Measurements from ENCODE around the gene OOSP1. TPM values are rescaled to one million over a fixed set of nuclear protein-coding genes. Genes with fewer than 3 reads are reported as not detected.

Gene OOSP1
- total and polyA plus RNA-seq, 2 experiments from 2014 or later = not detected

DNA sequence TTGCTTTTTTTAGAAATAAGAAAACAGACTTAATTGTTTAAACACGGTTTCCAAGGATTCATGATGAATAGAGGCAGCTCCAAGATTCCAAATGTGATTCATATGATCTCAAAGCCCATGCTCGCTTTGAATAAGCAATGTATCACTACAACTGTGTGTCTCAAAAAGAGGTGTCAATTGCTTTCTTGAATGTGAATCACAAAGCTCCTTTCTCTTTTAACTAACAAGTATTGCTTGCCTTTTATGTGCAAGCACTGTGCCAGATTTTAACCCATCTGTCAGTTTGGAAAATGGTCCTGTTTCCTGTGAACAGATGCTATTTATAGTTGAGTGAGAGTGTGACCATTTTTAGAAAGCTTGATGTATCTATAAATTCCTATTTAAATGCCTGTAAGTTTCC, 6.5 kb downstream of the OOSP1 start:
- Histone ChIP-seq H3K79me2 (replicated peaks; ENCODE audit: insufficient read depth) (no peaks in the 10 kb centered on the region), H4K20me1 (replicated peaks; ENCODE audit: insufficient read depth) (no peaks in the 10 kb centered on the region), H3K4me1 (ENCODE audit: insufficient read depth) (no peaks in the 10 kb centered on the region), H3K9me2 (ENCODE audit: insufficient read depth) (no peaks in the 10 kb centered on the region; the same call in 1 of the 2 replicates), H3K4me2 (no peak overlapping the region), H3F3A (replicated peaks; ENCODE audit: low read depth) (no peaks in the 10 kb centered on the region), H3K27me3 (ENCODE audit: insufficient read depth) (no peaks in the 10 kb centered on the region), H3K36me3 (ENCODE audit: insufficient read depth) (no peaks in the 10 kb centered on the region), H3K27ac (ENCODE audit: low read depth) (no peak overlapping the region), H3K4me3 (no peak overlapping the region), H2AFZ (no peak overlapping the region)
- peaks cover 2% of the 10 kb centered on the region for H3K27me3 Mint-ChIP-seq (ENCODE audit: insufficient read depth, low read depth, poor library complexity)
- H3K36me3 Mint-ChIP-seq (ENCODE audit: low read depth) = no peaks in the 10 kb centered on the region; the same call in 2 of the 3 replicates
- peaks cover 7% of the 10 kb centered on the region; the same call in 1 of the 3 replicates for H3K4me1 Mint-ChIP-seq
- H3K27ac Mint-ChIP-seq = no peak overlapping the region
- DNase-seq (ENCODE audit: low spot score) (no peak), ATAC-seq (no peak)
- H3K9me3 Mint-ChIP-seq = no peaks in the 10 kb centered on the region; the same call in 2 of the 3 replicates
- TF ChIP-seq STAT1 (IDR thresholded peaks at IDR 0.05; ENCODE audit: unreplicated experiment) (no peak), NANOG (IDR thresholded peaks at IDR 0.05; ENCODE audit: borderline replicate concordance) (no peak), CREB1 (CRISPR knock-in tag; IDR thresholded peaks at IDR 0.05; ENCODE audit: low read depth) (no peak), EZH2 (IDR thresholded peaks at IDR 0.05; ENCODE audit: low read depth, unreplicated experiment) (no peak), ZNF114 (CRISPR knock-in tag; IDR thresholded peaks at IDR 0.05) (no peak), JUNB (IDR thresholded peaks at IDR 0.05; ENCODE audit: unreplicated experiment) (no peak)
- TF ChIP-seq, protein P1, sequence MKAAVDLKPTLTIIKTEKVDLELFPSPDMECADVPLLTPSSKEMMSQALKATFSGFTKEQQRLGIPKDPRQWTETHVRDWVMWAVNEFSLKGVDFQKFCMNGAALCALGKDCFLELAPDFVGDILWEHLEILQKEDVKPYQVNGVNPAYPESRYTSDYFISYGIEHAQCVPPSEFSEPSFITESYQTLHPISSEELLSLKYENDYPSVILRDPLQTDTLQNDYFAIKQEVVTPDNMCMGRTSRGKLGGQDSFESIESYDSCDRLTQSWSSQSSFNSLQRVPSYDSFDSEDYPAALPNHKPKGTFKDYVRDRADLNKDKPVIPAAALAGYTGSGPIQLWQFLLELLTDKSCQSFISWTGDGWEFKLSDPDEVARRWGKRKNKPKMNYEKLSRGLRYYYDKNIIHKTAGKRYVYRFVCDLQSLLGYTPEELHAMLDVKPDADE (IDR thresholded peaks at IDR 0.05) = no peak
- TF ChIP-seq, protein P2, sequence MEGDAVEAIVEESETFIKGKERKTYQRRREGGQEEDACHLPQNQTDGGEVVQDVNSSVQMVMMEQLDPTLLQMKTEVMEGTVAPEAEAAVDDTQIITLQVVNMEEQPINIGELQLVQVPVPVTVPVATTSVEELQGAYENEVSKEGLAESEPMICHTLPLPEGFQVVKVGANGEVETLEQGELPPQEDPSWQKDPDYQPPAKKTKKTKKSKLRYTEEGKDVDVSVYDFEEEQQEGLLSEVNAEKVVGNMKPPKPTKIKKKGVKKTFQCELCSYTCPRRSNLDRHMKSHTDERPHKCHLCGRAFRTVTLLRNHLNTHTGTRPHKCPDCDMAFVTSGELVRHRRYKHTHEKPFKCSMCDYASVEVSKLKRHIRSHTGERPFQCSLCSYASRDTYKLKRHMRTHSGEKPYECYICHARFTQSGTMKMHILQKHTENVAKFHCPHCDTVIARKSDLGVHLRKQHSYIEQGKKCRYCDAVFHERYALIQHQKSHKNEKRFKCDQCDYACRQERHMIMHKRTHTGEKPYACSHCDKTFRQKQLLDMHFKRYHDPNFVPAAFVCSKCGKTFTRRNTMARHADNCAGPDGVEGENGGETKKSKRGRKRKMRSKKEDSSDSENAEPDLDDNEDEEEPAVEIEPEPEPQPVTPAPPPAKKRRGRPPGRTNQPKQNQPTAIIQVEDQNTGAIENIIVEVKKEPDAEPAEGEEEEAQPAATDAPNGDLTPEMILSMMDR (conservative IDR thresholded peaks at IDR 0.05; ENCODE audit: low read depth in 2 of 2) = no peak
- H3K4me3 Mint-ChIP-seq = no peak overlapping the region

DNA sequence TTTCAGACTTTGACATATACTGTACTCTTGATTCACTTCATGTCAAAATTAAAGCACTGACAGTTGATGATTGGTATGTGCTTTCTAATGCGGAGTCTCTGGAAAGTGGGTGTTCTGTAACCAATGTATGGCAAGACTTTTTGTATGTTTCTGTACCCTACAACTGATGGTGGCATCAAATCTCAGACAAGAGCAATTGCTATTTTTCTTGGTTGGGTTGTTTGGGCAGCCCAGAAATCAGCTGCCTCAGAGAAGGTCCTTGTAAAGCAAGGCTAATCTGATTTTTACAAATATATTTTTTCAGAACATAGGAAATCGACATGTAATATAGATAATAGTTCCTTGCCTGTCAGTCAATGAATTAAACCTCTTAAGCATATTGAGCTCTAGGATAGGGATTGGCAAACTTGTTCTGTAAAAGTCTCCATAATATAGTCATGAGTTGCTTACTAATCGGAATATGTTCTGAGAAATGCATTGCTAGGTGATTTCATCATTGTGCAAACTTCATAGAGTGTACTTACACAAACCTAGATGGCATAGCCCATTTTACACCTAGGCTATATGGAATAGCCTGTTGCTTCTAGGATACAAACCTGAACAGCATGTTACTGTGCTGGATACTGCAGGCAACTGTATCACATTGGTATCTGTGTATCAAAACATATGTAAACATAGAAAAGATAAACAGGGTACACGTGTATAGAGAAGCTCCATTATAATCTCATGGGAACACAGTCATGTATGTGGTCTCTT, 15.4 kb downstream of the OOSP1 start:
- Histone ChIP-seq H2AFZ (no peak overlapping the region), H3K4me2 (no peak overlapping the region), H4K20me1 (replicated peaks; ENCODE audit: insufficient read depth) (no peaks in the 10 kb centered on the region), H3K79me2 (replicated peaks; ENCODE audit: insufficient read depth) (no peaks in the 10 kb centered on the region), H3K4me3 (no peak overlapping the region), H3K36me3 (ENCODE audit: insufficient read depth) (no peaks in the 10 kb centered on the region), H3F3A (replicated peaks; ENCODE audit: low read depth) (no peaks in the 10 kb centered on the region), H3K27me3 (ENCODE audit: insufficient read depth) (no peaks in the 10 kb centered on the region), H3K27ac (ENCODE audit: low read depth) (no peak overlapping the region), H3K9me2 (ENCODE audit: insufficient read depth) (no peaks in the 10 kb centered on the region), H3K4me1 (ENCODE audit: insufficient read depth) (no peaks in the 10 kb centered on the region)
- DNase-seq (ENCODE audit: low spot score) = no peak
- TF ChIP-seq, protein P2 (conservative IDR thresholded peaks at IDR 0.05; ENCODE audit: low read depth in 2 of 2) = no peak
- TF ChIP-seq ZNF114 (CRISPR knock-in tag; IDR thresholded peaks at IDR 0.05) (no peak), CREB1 (CRISPR knock-in tag; IDR thresholded peaks at IDR 0.05; ENCODE audit: low read depth) (no peak), EZH2 (IDR thresholded peaks at IDR 0.05; ENCODE audit: low read depth, unreplicated experiment) (no peak), STAT1 (IDR thresholded peaks at IDR 0.05; ENCODE audit: unreplicated experiment) (no peak), JUNB (IDR thresholded peaks at IDR 0.05; ENCODE audit: unreplicated experiment) (no peak), NANOG (IDR thresholded peaks at IDR 0.05; ENCODE audit: borderline replicate concordance) (no peak), ZNF331 (CRISPR knock-in tag; IDR thresholded peaks at IDR 0.05; ENCODE audit: low read depth) (no peak), POLR2AphosphoS5 (IDR thresholded peaks at IDR 0.05; ENCODE audit: low read depth) (no peak), EZH2phosphoT487 (IDR thresholded peaks at IDR 0.05; ENCODE audit: unreplicated experiment) (no peak)
- TF ChIP-seq, protein P1 (IDR thresholded peaks at IDR 0.05) = no peak
- H3K36me3 Mint-ChIP-seq (ENCODE audit: low read depth) = no peaks in the 10 kb centered on the region
- no peak for ATAC-seq
- H3K9me3 Mint-ChIP-seq = no peaks in the 10 kb centered on the region
- no peaks in the 10 kb centered on the region for H3K27me3 Mint-ChIP-seq (ENCODE audit: insufficient read depth, low read depth, poor library complexity)
- no peak overlapping the region for H3K27ac Mint-ChIP-seq
- H3K4me1 Mint-ChIP-seq = no peaks in the 10 kb centered on the region
- H3K4me3 Mint-ChIP-seq = no peak overlapping the region
